ENCODE measurements around the gene ALG6. TPM values are rescaled to one million over a fixed set of nuclear protein-coding genes. Genes with fewer than 3 reads are reported as not detected.

Gene ALG6
- total RNA-seq, 1 donor from 2014 or later = 5.7 TPM

- peak overlapping the region; percentile 56 to 69 for H3K4me3 ChIP-seq
- H3K9me3 ChIP-seq = peaks cover 0 to 2% of the 10 kb centered on the region in 2 donors
- DNase-seq (ENCODE audit: low spot score in 2 of 2) = no peak
- no peaks in the 10 kb centered on the region for H3K36me3 ChIP-seq
- H3K4me1 ChIP-seq = peaks cover 11 to 20% of the 10 kb centered on the region in 2 donors
- intact Hi-C loops (cut with DNase I) = no loop called here
- no peak overlapping the region for H3K27ac ChIP-seq
- no peak for TF ChIP-seq CTCF (IDR thresholded peaks at IDR 0.05)
- H3K27me3 ChIP-seq = peaks cover 63% of the 10 kb centered on the region
Observed at GRCh38 chr1:63323865-63324778, 43.3 kb upstream of the ALG6 start.

GRCh38 chr1:63324779-63325119 is 42.7 kb upstream of the ALG6 start:
- no peak for TF ChIP-seq CTCF (IDR thresholded peaks at IDR 0.05)
- Histone ChIP-seq H3K27me3 (peaks cover 60% of the 10 kb centered on the region), H3K27ac (no peak overlapping the region), H3K9me3 (peaks cover 0 to 2% of the 10 kb centered on the region in 2 donors), H3K4me1 (peaks cover 12 to 20% of the 10 kb centered on the region in 2 donors), H3K36me3 (no peaks in the 10 kb centered on the region), H3K4me3 (no peak overlapping the region)
- intact Hi-C loops (cut with DNase I) = no loop called here
- no peak for DNase-seq (ENCODE audit: low spot score in 2 of 2)

DNA sequence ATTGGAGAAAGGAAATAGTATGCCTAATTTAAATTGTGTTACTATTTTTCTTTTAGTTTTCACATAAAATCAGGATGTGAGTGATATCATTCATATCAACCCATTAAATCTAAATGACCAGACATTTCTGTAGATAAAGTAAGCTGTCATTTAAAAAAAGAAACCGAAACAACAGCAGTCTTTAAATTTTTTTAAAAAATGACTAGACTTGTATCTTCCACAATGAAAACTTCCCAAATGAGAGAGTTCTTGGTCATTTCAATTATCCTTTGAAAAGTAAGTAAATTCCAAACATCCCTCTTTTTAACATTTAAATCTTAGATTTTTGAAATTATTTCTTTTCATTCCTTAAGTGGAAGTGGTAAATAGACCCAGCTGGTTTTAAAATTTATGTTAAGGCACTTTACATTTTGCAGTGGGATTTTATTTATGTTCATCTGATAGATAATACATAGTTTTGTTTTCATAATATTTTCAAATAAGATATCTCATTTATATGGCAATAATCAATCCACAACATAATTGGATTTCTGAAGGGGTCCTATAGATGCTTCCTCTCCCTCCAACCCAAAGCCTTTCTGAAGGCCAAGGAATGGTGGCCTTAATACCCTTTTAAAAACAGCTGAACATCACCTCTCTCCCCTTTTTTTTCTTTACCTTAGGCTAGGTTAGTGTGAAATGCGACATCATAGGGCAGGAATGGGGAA is 42.0 kb upstream of the ALG6 start:
- no peak overlapping the region for H3K4me3 ChIP-seq
- TF ChIP-seq CTCF (IDR thresholded peaks at IDR 0.05) = no peak
- intact Hi-C loops (cut with DNase I) = no loop called here

DNA sequence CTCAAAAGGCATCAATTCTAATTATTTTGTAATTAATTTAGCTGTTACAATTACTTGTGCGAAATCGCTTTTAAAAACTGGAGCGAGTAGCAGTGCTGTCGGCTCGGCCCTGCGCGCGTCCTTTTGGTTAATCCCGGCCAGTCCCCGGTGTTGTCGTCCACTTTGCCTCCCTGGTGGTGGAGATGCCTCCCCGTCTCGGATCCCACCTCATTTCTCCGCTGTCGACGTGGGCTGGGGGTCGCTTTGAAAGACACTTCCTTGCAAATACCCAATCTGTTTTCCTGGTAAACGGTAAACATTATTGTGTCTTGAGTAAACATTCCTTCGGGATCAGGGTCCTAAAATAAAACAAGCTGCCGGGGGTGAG is 41.3 kb upstream of the ALG6 start:
- Histone ChIP-seq H3K4me1 (peaks cover 14 to 20% of the 10 kb centered on the region in 2 donors), H3K4me3 (no peak overlapping the region), H3K36me3 (no peaks in the 10 kb centered on the region), H3K27ac (no peak overlapping the region), H3K27me3 (peaks cover 61% of the 10 kb centered on the region), H3K9me3 (peaks cover 0 to 2% of the 10 kb centered on the region in 2 donors)
- DNase-seq (ENCODE audit: low spot score in 2 of 2) = no peak
- intact Hi-C loops (cut with DNase I) = no loop called here
- no peak for TF ChIP-seq CTCF (IDR thresholded peaks at IDR 0.05)

More for the DNA sequence above, 42.0 kb upstream of the ALG6 start:
- Histone ChIP-seq H3K9me3 (peaks cover 0 to 2% of the 10 kb centered on the region in 2 donors), H3K27ac (no peak overlapping the region), H3K4me1 (peaks cover 14 to 20% of the 10 kb centered on the region in 2 donors), H3K27me3 (peaks cover 60% of the 10 kb centered on the region), H3K36me3 (no peaks in the 10 kb centered on the region)
- DNase-seq (ENCODE audit: low spot score in 2 of 2) = no peak

DNA sequence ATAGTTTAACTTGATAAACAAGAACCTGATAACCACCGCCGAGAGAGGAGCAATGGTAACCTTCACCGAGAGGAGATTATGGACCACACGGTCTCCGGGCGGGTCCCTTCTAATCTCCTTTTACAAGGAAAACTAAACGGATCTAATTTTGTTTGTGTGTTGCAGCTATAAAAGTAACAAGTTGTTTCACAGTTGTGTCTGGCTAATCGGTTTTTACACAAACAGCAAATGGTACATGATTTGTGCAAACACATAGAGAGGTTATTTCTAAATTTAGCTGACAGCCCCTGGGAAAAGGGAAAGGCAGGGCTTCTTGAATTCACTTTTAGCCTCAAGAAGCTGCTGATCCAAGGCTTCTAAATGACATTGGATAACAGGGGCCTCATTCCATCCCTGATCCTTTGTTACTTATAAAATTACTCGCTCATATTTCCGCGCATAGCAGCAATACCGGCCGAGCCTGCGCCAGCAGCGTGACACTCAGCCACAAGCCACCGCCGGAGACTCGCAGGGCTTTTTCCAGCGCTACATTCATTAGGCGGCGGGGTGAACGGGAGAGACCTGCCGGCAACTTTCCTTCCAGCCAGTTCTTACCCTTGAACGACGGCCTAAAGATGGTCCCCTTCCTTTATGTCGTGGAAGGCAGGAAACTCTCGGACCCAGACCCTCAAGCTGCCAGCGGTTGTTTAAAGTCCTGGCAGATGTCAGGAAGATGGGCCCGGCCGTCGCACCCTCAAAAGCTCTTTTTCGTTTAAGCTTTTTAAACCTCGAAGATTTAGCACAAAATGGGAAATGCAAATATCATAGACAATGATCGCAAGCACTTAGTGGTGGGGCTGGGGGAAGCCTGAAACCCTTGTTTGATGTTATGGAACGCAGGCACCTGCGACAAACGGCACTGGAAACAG is 40.7 kb upstream of the ALG6 start:
- H3K9me3 ChIP-seq = peaks cover 0 to 2% of the 10 kb centered on the region in 2 donors
- TF ChIP-seq CTCF (IDR thresholded peaks at IDR 0.05) = no peak
- no peak overlapping the region for H3K27ac ChIP-seq
- no peaks in the 10 kb centered on the region for H3K36me3 ChIP-seq
- peaks cover 55% of the 10 kb centered on the region for H3K27me3 ChIP-seq
- intact Hi-C loops (cut with DNase I) = no loop called here
- peaks cover 14 to 18% of the 10 kb centered on the region in 2 donors for H3K4me1 ChIP-seq
- no peak for DNase-seq (ENCODE audit: low spot score in 2 of 2)
- H3K4me3 ChIP-seq = no peak overlapping the region

All from ascending aorta (tissue), 2 donors.